Neuronal stem cell (in vitro differentiated cells): ENCODE results near the gene TM9SF1.

Experiments
- DNase-seq: peaks from one replicate; pipeline ENCODE4 v3.0.0-alpha.2; 2013; ENCODE audit warnings: low spot score
- H2AFZ ChIP-seq: one replicate; pipeline ENCODE4 v1.6.1; 2013; ENCODE audit warnings: mild to moderate bottlenecking, low read length, inconsistent platforms
- H2AK5ac ChIP-seq: 2 replicates; pipeline ENCODE4 v1.6.1; 2013; ENCODE audit warnings: low read depth, mild to moderate bottlenecking, inconsistent platforms, low read length, moderate library complexity, mixed read lengths
- H2BK120ac ChIP-seq: 2 replicates; pipeline ENCODE4 v1.6.1; 2013; ENCODE audit warnings: low read depth, mild to moderate bottlenecking, inconsistent platforms, low read length, moderate library complexity, mixed read lengths
- H2BK12ac ChIP-seq: one replicate; pipeline ENCODE4 v1.6.1; 2013; ENCODE audit warnings: low read length, inconsistent platforms
- H2BK15ac ChIP-seq: 2 replicates; pipeline ENCODE4 v1.6.1; 2013; ENCODE audit warnings: mild to moderate bottlenecking, low read length, inconsistent platforms, mixed read lengths
- H2BK5ac ChIP-seq: one replicate; pipeline ENCODE4 v1.6.1; 2013; ENCODE audit warnings: inconsistent platforms, mild to moderate bottlenecking, low read length, moderate library complexity
- H3K14ac ChIP-seq: one replicate; pipeline ENCODE4 v1.6.1; 2013; ENCODE audit warnings: low read length, inconsistent platforms
- H3K18ac ChIP-seq: 2 replicates; pipeline ENCODE4 v1.6.1; 2013; ENCODE audit warnings: low read length, inconsistent platforms
- H3K23ac ChIP-seq: 2 replicates; pipeline ENCODE4 v1.6.1; 2013; ENCODE audit warnings: low read depth, mild to moderate bottlenecking, mixed read lengths, low read length, inconsistent platforms; ENCODE audit not compliant: poor library complexity
- H3K27ac ChIP-seq: replicated peaks from 3 replicates; pipeline ENCODE4 v1.5.1; 2013; ENCODE audit warnings: low read length, inconsistent platforms
- H3K27me3 ChIP-seq, 3 experiments: 2 replicates each; pipeline ENCODE4 v1.6.1; 2013; ENCODE audit warnings: low read length in 3 of 3, mild to moderate bottlenecking in 2 of 3, inconsistent platforms in 1 of 3, low read depth in 1 of 3, mixed read lengths in 1 of 3, moderate library complexity in 1 of 3; ENCODE audit not compliant: control insufficient read depth in 3 of 3, insufficient read depth in 3 of 3
- H3K36me3 ChIP-seq, 2 donors: replicated peaks in 1 of 2; 2 replicates each; pipeline ENCODE4 v1.6.1; 2013; ENCODE audit warnings: low read length in 2 of 2; ENCODE audit not compliant: control insufficient read depth in 2 of 2, insufficient read depth in 2 of 2
- H3K4ac ChIP-seq: 2 replicates; pipeline ENCODE4 v1.6.1; 2013; ENCODE audit warnings: inconsistent platforms, mild to moderate bottlenecking, low read length, moderate library complexity
- H3K4me1 ChIP-seq, 2 donors: 1 replicate in 1 of 2; 2 replicates in 1 of 2; pipeline ENCODE4 v1.6.1; 2013; ENCODE audit warnings: low read length in 2 of 2, low read depth in 1 of 2; ENCODE audit not compliant: control insufficient read depth in 2 of 2, insufficient read depth in 1 of 2
- H3K4me2 ChIP-seq: one replicate; pipeline ENCODE4 v1.6.1; 2013; ENCODE audit warnings: mild to moderate bottlenecking, low read length, inconsistent platforms; ENCODE audit not compliant: insufficient read depth, poor library complexity, severe bottlenecking
- H3K4me3 ChIP-seq, 2 donors: 2 replicates each; pipeline ENCODE4 v1.5.1; 2013; ENCODE audit warnings: low read length in 2 of 2, mild to moderate bottlenecking in 2 of 2, inconsistent platforms in 1 of 2, moderate library complexity in 1 of 2
- H3K79me1 ChIP-seq: one replicate; pipeline ENCODE4 v1.6.1; 2013; ENCODE audit warnings: low read depth, mild to moderate bottlenecking, inconsistent platforms, low read length, moderate library complexity
- H3K9ac ChIP-seq: one replicate; pipeline ENCODE4 v1.6.1; 2013; ENCODE audit warnings: mild to moderate bottlenecking, low read depth, low read length, inconsistent platforms; ENCODE audit not compliant: poor library complexity
- H3K9me3 ChIP-seq, 2 donors: replicated peaks in 1 of 2; 2 replicates each; pipeline versions ENCODE3 to v1.6.1; 2013; ENCODE audit warnings: low read length in 2 of 2, mild to moderate bottlenecking in 2 of 2, inconsistent platforms in 1 of 2, low read depth in 1 of 2, mixed read lengths in 1 of 2, moderate library complexity in 1 of 2; ENCODE audit not compliant: control insufficient read depth in 2 of 2, insufficient read depth in 1 of 2
- H4K8ac ChIP-seq: one replicate; pipeline ENCODE4 v1.6.1; 2013; ENCODE audit warnings: low read depth, mild to moderate bottlenecking, inconsistent platforms, low read length, moderate library complexity
- H4K91ac ChIP-seq: one replicate; pipeline ENCODE4 v1.6.1; 2013; ENCODE audit warnings: low read length, low read depth, mild to moderate bottlenecking, inconsistent platforms; ENCODE audit not compliant: poor library complexity
- WGBS, 2 donors: extraction: QIAGEN DNeasy Blood & Tissue Kit; methylation state at CpG; one replicate each; pipeline ENCODE4 v1.1.7; 2013; ENCODE audit warnings: missing lambda C conversion rate in 2 of 2, mixed read lengths in 1 of 2; ENCODE audit not compliant: insufficient read length in 2 of 2, insufficient replicate concordance in 1 of 2; ENCODE audit errors: extremely low coverage in 2 of 2; 5-methylcytosine and 5-hydroxymethylcytosine counted together

TM9SF1 gene

GRCh38 chr14:24236689-24237462 is 41.6 kb upstream of the TM9SF1 start:
- peaks cover 6% of the 10 kb centered on the region in 2 donors for H3K4me1 ChIP-seq
- no peak overlapping the region for H3K27ac ChIP-seq
- H2AFZ ChIP-seq: no peak overlapping the region
- no peak overlapping the region for H2AK5ac ChIP-seq
- H3K9ac ChIP-seq: no peak overlapping the region
- no peak overlapping the region for H3K4me3 ChIP-seq
- no peak overlapping the region for H3K14ac ChIP-seq
- no peaks in the 10 kb centered on the region for H3K9me3 ChIP-seq
- no peak overlapping the region for H2BK12ac ChIP-seq
- H3K36me3 ChIP-seq: peaks cover 40 to 73% of the 10 kb centered on the region in 2 donors
- no peak overlapping the region for H2BK5ac ChIP-seq
- no peak for DNase-seq
- H2BK15ac ChIP-seq: no peak overlapping the region
- no peak overlapping the region for H4K8ac ChIP-seq
- H3K4me2 ChIP-seq: no peak overlapping the region
- H3K79me1 ChIP-seq: peaks cover 4% of the 10 kb centered on the region
- WGBS, 2 donors: no CpG with 5 or more reads among the region's 6 CpGs
- H2BK120ac ChIP-seq: no peak overlapping the region
- H4K91ac ChIP-seq: no peak overlapping the region
- no peak overlapping the region for H3K18ac ChIP-seq
- no peaks in the 10 kb centered on the region for H3K27me3 ChIP-seq
- H3K23ac ChIP-seq: no peak overlapping the region
- H3K4ac ChIP-seq: no peak overlapping the region

- Histone ChIP-seq H3K23ac (no peak overlapping the region), H2AFZ (no peak overlapping the region), H2BK5ac (no peak overlapping the region), H2BK15ac (no peak overlapping the region), H3K14ac (no peak overlapping the region), H2AK5ac (no peak overlapping the region), H3K4me1 (peaks cover 9 to 10% of the 10 kb centered on the region in 2 donors), H3K36me3 (peaks cover 40 to 71% of the 10 kb centered on the region in 2 donors), H3K9me3 (no peaks in the 10 kb centered on the region), H3K9ac (no peak overlapping the region), H3K27me3 (no peaks in the 10 kb centered on the region), H2BK120ac (no peak overlapping the region), H4K8ac (no peak overlapping the region), H3K27ac (no peak overlapping the region), H3K4me3 (no peak overlapping the region), H4K91ac (no peak overlapping the region), H3K18ac (no peak overlapping the region), H3K4ac (no peak overlapping the region), H2BK12ac (no peak overlapping the region), H3K4me2 (no peak overlapping the region), H3K79me1 (peaks cover 5% of the 10 kb centered on the region)
- no CpG with 5 or more reads among the region's 5 CpGs for WGBS, 2 donors
- DNase-seq: no peak
Measured at GRCh38 chr14:24235804-24236688, 40.8 kb upstream of the TM9SF1 start.

- H3K27ac ChIP-seq: no peak overlapping the region
- no peak overlapping the region for H3K9ac ChIP-seq
- H3K4me3 ChIP-seq: no peak overlapping the region
- H3K4me1 ChIP-seq: peaks cover 9 to 11% of the 10 kb centered on the region in 2 donors
- no peak overlapping the region for H2BK15ac ChIP-seq
- no peak overlapping the region for H3K14ac ChIP-seq
- H3K27me3 ChIP-seq: no peaks in the 10 kb centered on the region
- H4K8ac ChIP-seq: no peak overlapping the region
- no peak for DNase-seq
- H2BK5ac ChIP-seq: no peak overlapping the region
- no CpG with 5 or more reads among the region's 3 CpGs for WGBS, 2 donors
- H4K91ac ChIP-seq: no peak overlapping the region
- H3K18ac ChIP-seq: no peak overlapping the region
- H3K23ac ChIP-seq: no peak overlapping the region
- H3K9me3 ChIP-seq: no peaks in the 10 kb centered on the region
- H2BK120ac ChIP-seq: no peak overlapping the region
- H3K36me3 ChIP-seq: peaks cover 25 to 59% of the 10 kb centered on the region in 2 donors
- no peak overlapping the region for H2AFZ ChIP-seq
- no peak overlapping the region for H2BK12ac ChIP-seq
- H3K4me2 ChIP-seq: no peak overlapping the region
- H2AK5ac ChIP-seq: no peak overlapping the region
- H3K79me1 ChIP-seq: peaks cover 5% of the 10 kb centered on the region
- no peak overlapping the region for H3K4ac ChIP-seq
Measured at GRCh38 chr14:24234095-24235005, 39.1 kb upstream of the TM9SF1 start.
